ENCODE data around the gene SDK2.
A peak's percentile ranks its signal among the peaks of the same experiment; 100 is the strongest.

DNA sequence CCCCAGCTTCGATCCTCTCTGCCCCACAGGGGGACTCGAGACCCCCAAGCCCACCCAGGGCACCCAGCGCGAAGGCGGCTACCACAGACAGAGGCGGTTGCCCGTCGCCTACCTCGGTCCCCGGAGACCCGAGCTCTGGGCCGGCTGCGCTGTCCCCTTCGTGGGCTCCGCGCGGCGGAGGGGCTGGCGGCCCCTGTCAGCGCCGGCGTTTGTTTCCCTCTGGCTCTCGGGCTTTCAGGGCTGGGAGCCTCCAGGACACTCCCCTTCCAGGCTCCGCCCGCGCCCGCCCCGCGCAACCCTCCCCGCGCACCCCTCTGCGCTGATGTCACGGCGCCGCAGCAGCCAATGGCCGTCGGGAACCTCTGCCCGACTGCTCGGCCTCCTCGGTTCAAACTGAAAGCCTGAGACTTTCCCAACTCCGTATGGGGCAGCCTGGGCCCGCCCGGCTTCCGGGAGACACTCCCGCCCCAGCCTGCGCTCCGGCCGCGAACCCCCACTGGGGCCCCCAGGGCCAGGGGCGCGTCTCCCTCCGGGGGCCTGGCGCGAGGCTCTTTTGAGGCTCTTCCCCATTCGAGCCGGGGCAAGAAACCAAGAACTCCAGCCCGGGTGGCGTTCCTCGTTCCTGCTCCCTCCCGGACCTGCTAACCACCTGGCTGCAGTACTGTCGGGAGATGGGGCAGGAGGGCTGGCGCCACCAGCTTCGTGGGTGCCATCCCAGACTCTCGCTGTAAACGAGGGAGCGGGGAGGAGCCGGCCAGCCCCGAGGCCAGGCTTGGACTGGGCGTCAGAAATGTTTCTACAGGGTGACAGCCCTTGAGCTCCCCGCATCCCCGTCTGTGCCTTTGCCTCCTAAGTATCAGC is 332.2 kb downstream of the SDK2 start, which contains the start of gene CDC42EP4:
- TF ChIP-seq DPF2 (IDR thresholded peaks at IDR 0.05) = no peak; the same call in 1 of the 2 replicates
- TF ChIP-seq, protein P1, sequence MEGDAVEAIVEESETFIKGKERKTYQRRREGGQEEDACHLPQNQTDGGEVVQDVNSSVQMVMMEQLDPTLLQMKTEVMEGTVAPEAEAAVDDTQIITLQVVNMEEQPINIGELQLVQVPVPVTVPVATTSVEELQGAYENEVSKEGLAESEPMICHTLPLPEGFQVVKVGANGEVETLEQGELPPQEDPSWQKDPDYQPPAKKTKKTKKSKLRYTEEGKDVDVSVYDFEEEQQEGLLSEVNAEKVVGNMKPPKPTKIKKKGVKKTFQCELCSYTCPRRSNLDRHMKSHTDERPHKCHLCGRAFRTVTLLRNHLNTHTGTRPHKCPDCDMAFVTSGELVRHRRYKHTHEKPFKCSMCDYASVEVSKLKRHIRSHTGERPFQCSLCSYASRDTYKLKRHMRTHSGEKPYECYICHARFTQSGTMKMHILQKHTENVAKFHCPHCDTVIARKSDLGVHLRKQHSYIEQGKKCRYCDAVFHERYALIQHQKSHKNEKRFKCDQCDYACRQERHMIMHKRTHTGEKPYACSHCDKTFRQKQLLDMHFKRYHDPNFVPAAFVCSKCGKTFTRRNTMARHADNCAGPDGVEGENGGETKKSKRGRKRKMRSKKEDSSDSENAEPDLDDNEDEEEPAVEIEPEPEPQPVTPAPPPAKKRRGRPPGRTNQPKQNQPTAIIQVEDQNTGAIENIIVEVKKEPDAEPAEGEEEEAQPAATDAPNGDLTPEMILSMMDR (IDR thresholded peaks at IDR 0.05 in 2 of 3, conservative IDR thresholded peaks at IDR 0.05 in 1 of 3; ENCODE audit: insufficient read depth in 2 of 3, low read depth in 1 of 3, low read length in 3 of 3) = no peak
- TF ChIP-seq, protein P2, sequence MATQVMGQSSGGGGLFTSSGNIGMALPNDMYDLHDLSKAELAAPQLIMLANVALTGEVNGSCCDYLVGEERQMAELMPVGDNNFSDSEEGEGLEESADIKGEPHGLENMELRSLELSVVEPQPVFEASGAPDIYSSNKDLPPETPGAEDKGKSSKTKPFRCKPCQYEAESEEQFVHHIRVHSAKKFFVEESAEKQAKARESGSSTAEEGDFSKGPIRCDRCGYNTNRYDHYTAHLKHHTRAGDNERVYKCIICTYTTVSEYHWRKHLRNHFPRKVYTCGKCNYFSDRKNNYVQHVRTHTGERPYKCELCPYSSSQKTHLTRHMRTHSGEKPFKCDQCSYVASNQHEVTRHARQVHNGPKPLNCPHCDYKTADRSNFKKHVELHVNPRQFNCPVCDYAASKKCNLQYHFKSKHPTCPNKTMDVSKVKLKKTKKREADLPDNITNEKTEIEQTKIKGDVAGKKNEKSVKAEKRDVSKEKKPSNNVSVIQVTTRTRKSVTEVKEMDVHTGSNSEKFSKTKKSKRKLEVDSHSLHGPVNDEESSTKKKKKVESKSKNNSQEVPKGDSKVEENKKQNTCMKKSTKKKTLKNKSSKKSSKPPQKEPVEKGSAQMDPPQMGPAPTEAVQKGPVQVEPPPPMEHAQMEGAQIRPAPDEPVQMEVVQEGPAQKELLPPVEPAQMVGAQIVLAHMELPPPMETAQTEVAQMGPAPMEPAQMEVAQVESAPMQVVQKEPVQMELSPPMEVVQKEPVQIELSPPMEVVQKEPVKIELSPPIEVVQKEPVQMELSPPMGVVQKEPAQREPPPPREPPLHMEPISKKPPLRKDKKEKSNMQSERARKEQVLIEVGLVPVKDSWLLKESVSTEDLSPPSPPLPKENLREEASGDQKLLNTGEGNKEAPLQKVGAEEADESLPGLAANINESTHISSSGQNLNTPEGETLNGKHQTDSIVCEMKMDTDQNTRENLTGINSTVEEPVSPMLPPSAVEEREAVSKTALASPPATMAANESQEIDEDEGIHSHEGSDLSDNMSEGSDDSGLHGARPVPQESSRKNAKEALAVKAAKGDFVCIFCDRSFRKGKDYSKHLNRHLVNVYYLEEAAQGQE (IDR thresholded peaks at IDR 0.05; ENCODE audit: borderline replicate concordance) = no peak
- TF ChIP-seq, protein P2 (CRISPR knock-in tag; IDR thresholded peaks at IDR 0.05; ENCODE audit: low read depth) = peak; percentile 55; the same call in 1 of the 2 replicates
- TF ChIP-seq MIER1 (IDR thresholded peaks at IDR 0.05; ENCODE audit: low read depth) = no peak
- TF ChIP-seq ZNF780A (CRISPR knock-in tag; IDR thresholded peaks at IDR 0.05) = no peak
- no peak for TF ChIP-seq RFX5 (IDR thresholded peaks at IDR 0.05; ENCODE audit: low read depth, low read length)
- no peak for TF ChIP-seq CBX5 (IDR thresholded peaks at IDR 0.05; ENCODE audit: borderline replicate concordance, low read depth)
- TF ChIP-seq TCF7 (IDR thresholded peaks at IDR 0.05; ENCODE audit: borderline replicate concordance) = no peak
- TF ChIP-seq HDAC2 (IDR thresholded peaks at IDR 0.05) = no peak
- TF ChIP-seq HDAC3 (IDR thresholded peaks at IDR 0.05; ENCODE audit: borderline replicate concordance, partially characterized antibody) = no peak
- no peak for TF ChIP-seq POLR2AphosphoS5 (IDR thresholded peaks at IDR 0.05; ENCODE audit: control insufficient read depth, insufficient read depth, low read depth, low read length)
- TF ChIP-seq CBFB (CRISPR knock-in tag; IDR thresholded peaks at IDR 0.05) = no peak
- no peak for TF ChIP-seq STAT5A (IDR thresholded peaks at IDR 0.05; ENCODE audit: borderline replicate concordance, low read length)

Measured in K562 (cell line).